NCI-H2107 treated with DMSO at 0.1 percent for 48 hours (cell line): ENCODE measurements around the gene PCNA.
"Not testable (repeated sequence)": the region's sequence is repeated elsewhere in the genome, so short reads cannot be mapped to it uniquely, and the experiment has no call there.

Source experiments
- DNase-seq: peaks from one replicate; lab custom pipeline; 2025; ENCODE audit not compliant: unreplicated experiment; lab: John Stamatoyannopoulos, UW

The PCNA gene

DNA sequence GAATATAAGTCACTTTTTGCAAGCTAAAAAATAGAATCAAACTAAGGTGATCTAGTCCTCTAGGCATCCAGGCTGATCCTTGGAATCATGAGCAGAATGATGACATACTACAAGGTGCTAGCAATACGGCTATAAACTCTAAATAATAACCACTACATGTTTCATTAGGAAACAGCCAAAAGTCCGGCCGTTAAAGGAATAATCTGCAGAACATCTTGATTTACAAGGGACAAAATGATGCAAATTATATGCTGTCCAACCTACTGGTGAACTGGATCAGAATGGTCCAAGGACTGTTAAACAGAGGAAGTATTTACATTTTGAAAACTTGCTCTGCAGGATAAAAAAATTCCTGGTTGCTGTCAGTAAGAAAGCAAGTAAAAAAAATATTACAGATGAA is 19.8 kb downstream of the PCNA start:
- not testable (repeated sequence) for DNase-seq

DNA sequence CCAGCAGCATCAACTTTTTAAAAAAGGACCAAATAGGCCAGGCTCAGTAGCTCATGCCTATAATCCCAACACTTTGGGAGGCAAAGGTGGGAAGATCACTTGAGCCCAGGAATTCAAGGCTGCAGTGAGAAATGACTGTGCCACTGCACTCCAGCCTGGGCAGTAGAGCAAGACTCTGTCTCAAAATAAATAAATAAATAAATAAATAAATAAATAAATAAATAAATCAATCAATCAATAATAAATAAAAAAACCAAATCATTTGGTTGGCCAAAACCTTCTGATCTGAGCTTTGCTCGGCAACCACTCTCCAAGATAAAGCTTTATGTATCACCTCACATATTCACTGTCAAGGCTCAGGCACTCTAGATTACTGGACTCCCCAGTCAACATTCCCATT is 20.7 kb downstream of the PCNA start:
- not testable (repeated sequence) for DNase-seq

DNA sequence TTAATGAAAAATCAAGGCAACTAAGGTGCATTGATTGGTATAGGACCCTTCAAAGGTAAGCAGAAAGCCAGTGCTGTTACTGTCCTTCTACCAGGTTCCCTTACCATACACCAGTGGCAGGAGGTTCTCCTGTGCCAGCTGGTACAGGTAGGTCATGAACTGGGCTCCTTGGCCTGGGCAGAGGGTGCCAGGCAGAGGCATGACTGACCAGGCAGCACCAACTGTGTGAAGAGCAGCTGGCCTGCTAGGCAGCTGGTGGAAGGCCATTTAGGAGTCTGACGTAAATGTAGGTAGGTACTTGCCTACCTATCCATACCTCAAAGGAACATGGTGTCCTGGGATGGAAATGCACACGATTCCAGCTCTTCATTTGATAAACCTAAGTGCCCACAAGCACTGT is 23.3 kb downstream of the PCNA start:
- DNase-seq, result no peak

DNA sequence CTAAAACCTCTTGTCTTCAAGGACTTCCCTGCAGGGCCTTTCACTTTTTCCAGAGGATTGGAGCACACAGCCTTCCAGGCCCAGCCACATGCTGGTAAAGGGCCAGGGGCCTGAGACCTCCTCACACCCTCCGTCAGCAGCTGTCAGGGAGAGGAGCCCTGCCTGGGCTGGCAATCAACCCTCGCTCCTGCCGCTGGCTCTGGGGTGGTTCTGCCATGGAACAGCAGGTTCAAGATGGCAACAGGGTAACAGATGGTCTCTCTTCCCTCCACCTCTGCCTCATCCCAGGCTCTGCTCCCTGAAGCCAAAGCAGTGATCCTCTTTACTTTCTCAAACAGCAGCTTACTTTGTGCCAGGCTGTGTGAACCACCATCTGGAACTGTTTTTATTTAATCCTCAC is 23.8 kb downstream of the PCNA start:
- no peak for DNase-seq

DNA sequence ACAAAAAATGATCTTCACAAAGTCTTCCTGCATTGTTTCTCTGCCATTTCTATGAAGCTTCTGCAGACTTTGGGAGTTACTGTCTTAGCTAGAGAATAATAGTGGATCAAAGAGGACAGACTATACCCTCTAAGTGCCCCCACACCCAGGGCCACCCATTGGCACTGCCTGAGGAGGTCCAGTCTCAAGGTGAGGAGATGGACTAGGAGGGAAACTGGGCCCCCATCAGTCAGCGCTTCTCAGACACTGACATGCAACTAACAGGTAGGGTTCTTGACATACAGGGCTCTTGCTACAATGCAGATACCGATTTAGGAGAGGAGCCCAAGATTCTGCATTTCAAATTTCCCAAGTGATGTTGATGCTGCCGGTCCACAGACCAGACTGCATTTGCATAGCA is 24.3 kb downstream of the PCNA start:
- no peak for DNase-seq

DNA sequence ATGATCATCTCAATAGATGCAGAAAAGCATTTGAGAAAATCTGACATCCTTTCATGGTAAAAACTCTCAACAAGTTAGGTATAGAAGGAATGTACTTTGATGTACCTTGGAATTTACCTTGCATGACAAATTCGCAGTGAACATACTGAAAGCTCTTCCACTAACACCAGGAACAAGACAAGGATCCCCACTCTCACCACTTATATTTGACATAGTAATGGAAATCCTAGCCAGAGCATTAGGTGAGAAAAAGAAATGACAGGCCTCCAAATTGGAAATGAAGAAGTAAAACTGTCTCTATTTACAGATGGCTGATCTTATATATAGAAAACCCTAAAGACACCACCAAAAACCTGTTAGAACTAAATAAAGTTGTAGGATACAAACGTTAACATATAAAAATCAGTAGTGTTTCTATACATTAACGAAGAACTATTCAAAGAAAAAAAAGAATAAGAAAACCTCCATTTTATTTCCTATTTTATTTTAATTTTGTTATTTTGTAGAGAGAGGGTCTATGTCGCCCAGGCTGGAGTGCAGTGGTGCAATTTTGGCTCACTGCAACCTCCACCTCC is 26.9 kb downstream of the PCNA start:
- no peak for DNase-seq

DNA sequence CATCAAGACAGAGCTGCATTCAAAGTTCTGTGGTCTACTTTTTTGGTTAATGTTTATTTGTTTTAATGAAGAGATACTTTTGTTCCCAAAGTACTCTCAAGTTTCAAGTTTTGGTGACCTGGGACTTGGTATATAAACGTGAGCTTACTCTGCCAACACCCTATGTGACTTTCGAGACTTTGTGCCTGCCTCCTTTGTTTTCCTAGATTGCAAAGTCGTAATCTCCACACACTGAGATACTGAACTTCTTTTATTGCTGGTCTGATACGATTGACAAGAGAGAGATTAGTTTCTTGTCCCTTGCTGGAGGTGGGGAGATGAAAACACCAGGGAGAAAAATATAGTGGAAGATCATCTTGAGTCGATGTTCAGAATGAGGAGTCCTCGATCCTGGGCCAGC is 27.9 kb downstream of the PCNA start:
- DNase-seq, result no peak

DNA sequence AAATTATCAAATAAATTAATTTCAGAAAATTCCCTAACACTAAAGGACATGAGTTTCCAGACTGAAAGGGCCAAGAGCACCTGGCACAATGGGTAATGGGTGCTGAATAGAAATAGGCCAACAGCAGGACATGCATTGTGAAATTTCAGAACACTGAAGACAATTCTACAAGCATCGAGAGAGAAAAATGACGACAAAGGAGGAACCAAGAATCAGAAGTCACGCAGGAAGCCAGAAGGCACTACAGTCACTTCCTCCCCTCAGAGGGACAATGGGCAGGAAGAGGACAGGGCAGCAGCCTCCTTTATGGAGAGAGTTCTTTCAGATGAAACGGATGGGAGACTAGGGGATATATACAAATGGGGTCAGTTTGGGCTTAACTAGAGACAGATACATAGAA is 29.6 kb downstream of the PCNA start:
- DNase-seq, result no peak

DNA sequence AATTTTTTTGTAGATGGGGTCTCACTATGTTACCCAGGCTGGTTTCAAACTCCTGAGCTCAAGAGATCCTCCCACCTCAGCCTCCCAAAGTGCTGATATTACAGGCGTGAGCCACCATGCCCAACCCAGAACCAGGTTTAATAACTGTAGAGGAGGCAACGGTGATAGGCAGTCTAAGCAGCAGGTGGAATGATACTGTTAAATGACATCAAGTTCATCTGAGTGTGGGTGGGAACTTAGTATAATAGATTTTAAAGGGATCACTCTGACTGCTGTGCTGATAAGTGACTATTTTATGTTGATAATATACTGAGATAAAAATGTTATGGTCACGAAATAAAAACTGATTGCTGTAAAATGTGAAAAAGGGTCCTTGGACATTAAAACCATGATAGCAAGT is 31.1 kb downstream of the PCNA start:
- no peak for DNase-seq

DNA sequence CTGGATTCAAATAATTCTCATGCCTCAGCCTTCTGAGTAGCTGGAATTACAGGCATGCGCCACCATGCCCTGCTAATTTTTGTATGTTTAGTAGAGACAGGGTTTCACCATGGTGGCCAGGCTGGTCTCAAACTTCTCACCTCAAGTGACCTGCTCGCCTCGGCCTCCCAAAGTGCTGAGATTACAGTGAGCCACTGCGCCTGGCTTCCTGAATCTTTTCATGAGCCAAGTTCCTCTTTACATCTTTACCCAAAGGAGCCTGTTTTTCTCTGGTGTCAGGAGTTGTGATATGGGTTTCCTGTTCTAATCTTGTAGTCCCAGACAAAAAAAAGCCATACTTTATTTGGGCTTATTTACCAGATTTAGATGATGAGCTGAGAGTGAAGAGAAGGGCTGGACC is 34.4 kb downstream of the PCNA start:
- no peak for DNase-seq

DNA sequence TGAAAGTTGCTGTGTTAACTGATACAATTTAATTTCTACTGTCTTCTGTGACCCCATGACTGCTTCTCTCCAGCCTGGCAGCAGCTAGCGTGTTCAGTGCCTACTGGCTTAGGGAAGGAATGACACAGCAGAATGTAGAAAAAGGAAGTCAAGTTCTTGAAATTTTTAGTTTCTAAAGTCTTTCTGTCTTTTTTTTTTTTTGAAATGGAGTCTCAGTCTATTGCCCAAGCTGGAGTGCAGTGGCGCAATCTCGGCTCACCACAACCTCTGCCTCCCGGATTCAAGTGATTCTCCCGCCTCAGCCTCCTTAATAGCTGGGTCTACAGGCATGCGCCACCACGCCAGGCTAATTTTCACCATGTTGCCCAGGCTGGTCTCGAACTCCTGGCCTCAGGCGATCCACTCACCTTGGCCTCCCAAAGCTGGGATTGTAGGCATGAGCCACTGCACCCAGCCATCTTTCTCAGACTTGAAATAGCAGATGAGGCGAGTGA is 39.3 kb downstream of the PCNA start:
- no peak for DNase-seq

DNA sequence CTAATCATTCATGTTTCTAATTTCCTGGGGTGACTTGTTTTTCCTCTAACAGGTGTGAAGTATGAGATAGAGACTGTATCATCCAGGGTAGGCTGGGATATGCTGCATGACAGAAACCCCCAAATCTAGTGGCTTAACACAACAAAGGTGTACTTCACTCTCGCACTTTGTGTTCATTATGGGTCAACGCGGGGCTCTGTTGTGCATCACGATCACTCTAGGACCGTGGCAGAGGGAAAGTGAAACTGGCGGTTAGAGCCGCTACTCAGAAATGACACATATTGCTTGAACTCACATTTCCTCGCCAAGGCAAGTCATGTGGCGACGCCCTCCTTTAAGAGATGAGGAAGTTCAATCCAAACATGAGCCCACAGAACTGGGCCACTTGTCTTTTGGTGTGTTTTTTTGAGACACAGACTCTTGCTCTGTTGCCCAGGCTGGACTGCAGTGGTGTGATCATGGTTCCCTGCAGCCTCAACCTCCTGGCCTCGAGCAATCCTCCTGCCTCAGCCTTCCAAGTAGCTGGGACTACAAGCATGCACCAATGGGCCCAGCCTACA is 41.3 kb downstream of the PCNA start:
- DNase-seq, result peak; percentile 0

DNA sequence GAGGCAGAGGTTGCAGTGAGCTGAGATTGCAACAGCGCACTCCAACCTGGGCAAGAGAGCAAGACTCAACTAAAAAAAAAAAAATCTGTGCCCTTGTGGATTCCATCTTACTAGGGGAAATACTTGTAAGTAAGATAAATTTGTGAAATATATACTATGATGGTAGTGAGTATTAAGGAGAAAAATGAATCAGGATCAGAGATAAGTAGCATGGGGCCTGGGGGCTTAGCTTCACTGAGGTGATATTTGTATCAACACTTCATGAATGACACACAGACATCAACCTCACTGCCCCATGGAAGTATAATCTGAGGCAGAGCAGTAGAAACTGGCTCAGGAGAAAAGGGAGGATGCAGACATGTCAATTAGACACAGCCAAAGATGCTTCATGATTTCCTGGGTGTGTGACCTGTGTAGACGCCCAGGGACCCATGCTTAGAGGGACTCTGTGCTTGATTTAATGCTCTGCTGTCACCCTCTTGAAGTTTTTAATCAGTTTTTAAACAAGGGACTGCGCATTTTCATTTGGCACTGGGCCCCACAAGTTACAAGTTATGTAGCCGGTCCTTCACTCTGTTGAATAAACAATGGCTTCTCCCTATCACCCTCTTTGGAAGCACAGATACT is 41.9 kb downstream of the PCNA start:
- no peak for DNase-seq

DNA sequence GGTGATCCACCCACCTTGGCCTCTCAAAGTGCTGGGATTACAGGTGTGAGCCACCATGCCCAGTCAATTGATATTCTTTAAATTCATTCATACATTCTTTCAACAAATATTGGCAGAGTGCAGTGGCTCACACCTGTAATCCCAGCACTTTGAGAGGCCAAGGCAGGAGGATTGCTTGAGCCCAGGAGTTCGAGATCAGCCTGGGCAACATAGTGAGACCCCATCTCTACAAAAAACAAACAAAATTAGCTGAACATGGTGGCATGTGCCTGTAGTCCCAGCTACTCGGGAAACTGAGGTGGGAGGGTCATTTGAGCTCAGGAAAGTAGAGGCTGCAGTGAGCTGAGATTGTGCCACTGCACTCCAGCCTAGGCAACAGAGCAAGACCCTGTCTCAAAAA is 42.8 kb downstream of the PCNA start:
- DNase-seq, result not testable (repeated sequence)

DNA sequence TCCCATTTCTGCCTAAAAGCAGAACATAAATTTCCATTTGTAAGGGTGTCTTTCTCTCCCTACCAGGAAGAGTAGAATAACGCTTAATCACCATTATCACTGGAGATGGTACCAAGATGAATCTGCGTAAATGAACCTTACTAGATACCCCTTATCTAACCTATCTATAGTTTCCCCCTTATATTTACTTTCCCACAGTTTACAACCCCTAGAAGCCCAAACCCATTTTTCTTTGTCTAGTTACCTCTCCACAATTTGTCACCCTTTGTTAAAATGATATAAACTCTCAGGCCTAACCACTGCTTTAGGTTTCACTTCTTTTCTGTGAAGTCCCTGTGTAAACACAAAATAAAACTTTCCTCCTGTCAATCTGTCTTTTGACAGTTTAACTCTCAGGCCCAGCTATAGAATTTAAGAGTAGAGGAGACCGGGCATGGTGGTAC is 45.5 kb downstream of the PCNA start:
- no peak for DNase-seq

DNA sequence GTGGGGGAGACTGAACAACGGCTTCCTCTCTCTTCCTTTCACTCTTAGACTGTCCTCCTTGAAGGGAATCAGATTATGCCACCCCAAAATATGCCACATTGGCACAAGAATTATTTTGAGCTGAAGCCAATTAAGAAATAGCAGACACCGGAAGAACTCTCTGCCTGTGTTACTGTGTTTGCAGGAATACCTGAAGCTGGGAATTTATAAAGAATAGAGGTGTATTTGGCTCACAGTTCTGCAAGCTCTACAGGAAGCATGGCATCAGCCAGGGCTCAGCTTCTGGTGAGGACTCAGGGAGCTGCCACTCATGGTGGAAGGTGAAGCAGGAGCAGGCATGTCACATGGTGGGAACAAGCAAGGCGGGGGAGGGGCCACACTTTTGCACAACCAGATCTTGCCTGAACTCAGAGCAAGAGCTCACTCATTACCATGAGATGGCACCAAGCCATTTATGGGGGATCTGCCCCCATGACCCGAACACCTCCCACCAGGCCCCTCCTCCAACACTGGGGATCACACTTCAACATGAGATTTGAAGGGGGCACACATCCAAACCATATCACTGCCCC is 46.0 kb downstream of the PCNA start:
- no peak for DNase-seq

DNA sequence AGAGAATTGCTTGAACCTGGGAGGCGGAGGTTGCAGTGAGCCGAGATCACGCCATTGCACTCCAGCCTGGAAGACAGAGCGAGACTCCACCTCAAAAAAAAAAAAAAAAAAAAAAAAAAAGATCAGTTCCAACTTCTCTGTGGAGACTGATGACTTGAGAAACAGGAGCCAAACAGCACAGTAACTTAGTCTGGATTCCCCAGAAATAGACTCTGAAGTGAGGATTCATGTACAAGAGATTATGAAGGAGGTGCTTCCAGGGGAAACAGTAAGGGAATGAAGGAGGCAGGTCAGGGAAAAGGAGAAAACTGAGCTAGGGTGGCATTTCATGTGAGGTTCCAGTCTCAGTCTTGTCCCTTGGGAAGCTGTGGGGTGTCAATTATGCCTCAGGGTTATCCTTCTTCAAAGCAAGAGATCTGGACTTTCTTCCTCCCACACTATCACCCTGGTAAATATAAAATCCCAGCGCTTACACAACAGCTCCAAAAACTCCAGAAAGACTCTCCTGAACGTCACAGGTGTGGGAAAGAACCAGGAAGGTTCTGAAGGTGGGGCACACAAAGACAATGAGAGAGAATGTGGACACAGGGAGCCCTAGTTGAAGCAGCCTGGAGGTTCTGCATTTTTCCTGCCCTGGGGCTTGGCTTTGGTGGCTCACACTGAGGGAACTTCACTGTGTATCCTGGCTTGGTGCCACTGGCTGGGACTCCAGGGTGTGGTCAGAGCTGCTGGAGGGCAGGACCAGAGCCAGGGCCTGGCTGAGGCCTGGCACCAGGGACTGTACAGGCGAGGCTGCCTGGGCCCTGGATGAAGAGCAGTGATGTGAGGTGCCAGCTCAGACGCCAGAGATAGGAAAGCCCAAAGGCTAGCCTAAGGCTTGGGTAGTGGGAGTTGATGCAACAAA is 46.8 kb downstream of the PCNA start:
- no peak for DNase-seq

DNA sequence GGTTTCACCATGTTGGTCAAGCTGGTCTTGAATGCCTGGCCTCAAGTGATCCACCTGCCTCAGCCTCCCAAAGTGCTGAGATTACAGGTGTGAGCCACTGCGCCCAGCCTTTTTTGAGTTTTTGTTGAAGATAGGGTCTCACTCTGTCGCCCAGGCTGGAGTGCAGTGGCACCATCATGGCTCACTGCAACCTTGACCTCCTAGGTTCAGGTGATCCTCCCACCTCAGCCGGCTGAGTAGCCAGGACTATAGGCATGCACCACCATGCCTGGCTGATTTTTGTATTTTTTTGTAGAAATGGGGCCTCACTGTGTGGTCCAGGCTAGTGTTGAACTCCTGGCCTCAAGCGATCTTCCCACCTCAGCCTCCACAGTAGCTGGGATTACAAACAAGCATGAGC is 47.8 kb downstream of the PCNA start:
- not testable (repeated sequence) for DNase-seq

DNA sequence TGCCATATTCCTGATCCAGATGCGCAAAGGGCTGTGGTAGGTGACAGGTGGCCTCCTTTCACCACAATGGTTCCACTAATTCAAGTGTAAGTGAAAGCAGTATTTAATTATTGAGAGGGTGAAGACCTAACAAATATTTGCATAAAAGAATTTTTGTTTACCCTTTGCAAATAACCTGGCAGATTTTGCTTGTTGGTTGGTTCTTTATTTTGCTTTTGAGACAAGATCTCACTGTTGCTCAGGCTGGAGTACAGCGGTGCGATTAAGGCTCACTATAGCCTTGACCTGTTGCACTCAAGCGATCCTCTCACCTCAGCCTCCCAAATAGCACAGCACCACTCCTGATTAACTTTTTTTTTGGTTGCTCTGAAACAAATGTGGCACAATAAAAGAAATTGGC is 49.2 kb downstream of the PCNA start:
- no peak for DNase-seq

DNA sequence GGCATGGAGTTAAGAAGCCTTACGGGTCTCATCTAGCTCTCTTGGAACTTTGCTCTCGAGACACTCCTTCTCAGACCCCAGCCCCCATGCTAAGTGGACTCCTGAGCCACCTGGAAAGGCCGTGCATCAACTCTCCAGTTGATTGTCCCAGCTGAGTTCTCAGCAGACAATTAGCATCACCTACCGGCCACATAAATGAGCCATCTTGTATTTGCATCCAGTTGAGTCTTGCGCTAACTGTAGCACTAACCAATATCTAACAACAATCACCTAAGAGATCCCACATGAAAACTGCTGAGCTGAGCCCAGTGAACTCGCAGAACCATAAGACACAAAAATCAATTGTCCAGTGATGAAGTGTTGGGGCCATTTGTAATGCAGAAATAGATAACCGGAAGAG is 49.7 kb downstream of the PCNA start:
- no peak for DNase-seq

DNA sequence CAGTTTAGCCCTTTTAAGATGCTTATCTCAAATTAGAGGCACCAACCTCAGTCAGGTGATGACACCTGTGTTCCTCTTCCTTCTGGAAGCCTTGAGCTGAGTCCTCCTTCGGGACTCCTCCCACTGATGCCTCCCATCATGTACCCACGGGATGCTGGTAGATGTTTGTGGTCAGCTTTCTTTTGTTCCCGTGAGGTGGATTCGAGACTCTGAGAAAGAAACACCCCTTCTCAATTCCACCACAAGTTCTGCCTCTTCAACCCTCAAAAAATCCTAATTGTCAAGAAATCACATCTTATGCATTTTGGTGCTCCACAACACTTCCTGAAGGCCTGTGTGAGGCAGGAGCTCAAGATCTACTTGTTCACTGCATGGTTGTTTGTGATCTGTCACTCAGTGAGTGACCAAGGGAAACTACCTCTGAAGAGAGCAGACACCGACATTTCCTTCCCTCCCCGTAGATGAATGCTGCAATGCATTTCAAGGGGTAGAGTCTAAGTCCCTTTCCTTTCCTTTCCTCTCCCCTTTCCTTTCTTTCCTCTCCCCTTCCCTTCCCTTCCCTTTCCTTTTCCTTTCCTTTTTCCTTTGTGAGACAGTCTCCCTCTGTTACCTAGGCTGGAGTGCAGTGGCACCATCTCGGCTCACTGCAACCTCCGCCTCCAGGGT is 50.5 kb downstream of the PCNA start:
- no peak for DNase-seq
